ENCODE data around the gene CLEC16A. TPM values are rescaled to one million over a fixed set of nuclear protein-coding genes. Genes with fewer than 3 reads are reported as not detected.

The CLEC16A gene
- total and polyA plus RNA-seq, 2 experiments from 2014 or later, result 9.9 to 24.1 TPM

- Mint-ChIP-seq H3K9me3 (no peaks in the 10 kb centered on the region), H3K36me3 (ENCODE audit: low read depth) (no peaks in the 10 kb centered on the region), H3K27me3 (ENCODE audit: insufficient read depth, low read depth, poor library complexity) (peaks cover 11% of the 10 kb centered on the region), H3K4me1 (peaks cover 25% of the 10 kb centered on the region), H3K27ac (0 out of 2 replicates have a peak overlapping the region, but pooled peaks have one; percentile 48), H3K4me3 (no peak overlapping the region)
- Histone ChIP-seq H3K27ac (ENCODE audit: low read depth) (no peak overlapping the region; the same call in 1 of the 2 replicates), H3K4me1 (ENCODE audit: insufficient read depth) (peaks cover 9% of the 10 kb centered on the region; the same call in 1 of the 2 replicates), H3K4me3 (no peak overlapping the region), H4K20me1 (replicated peaks; ENCODE audit: insufficient read depth) (no peaks in the 10 kb centered on the region), H2AFZ (no peak overlapping the region), H3K4me2 (peak overlapping the region; percentile 48; the same call in 1 of the 2 replicates), H3K27me3 (ENCODE audit: insufficient read depth) (no peaks in the 10 kb centered on the region), H3K9me2 (ENCODE audit: insufficient read depth) (no peaks in the 10 kb centered on the region), H3F3A (replicated peaks; ENCODE audit: low read depth) (no peaks in the 10 kb centered on the region), H3K79me2 (replicated peaks; ENCODE audit: insufficient read depth) (no peaks in the 10 kb centered on the region), H3K36me3 (ENCODE audit: insufficient read depth) (no peaks in the 10 kb centered on the region)
- no peak for TF ChIP-seq EZH2 (IDR thresholded peaks at IDR 0.05; ENCODE audit: low read depth, unreplicated experiment)
- TF ChIP-seq CTCF (conservative IDR thresholded peaks at IDR 0.05; ENCODE audit: low read depth in 2 of 2), result peak in 1 of 2 experiments; percentile 35; a peak in 1 of 4 replicates
- DNase-seq (ENCODE audit: low spot score) (peak; percentile 56), ATAC-seq (peak; percentile 69)
Measured at GRCh38 chr16:11183035-11183812, 238.9 kb downstream of the CLEC16A start.

GRCh38 chr16:11183951-11184350 is 239.6 kb downstream of the CLEC16A start:
- no peak overlapping the region for H3K4me2 ChIP-seq
- no peak overlapping the region for H3K4me3 ChIP-seq
- H3F3A ChIP-seq (replicated peaks; ENCODE audit: low read depth), result no peaks in the 10 kb centered on the region
- H2AFZ ChIP-seq, result no peak overlapping the region
- H3K79me2 ChIP-seq (replicated peaks; ENCODE audit: insufficient read depth), result no peaks in the 10 kb centered on the region
- peaks cover 9% of the 10 kb centered on the region; the same call in 1 of the 2 replicates for H3K4me1 ChIP-seq (ENCODE audit: insufficient read depth)
- Mint-ChIP-seq H3K4me1 (peaks cover 25% of the 10 kb centered on the region), H3K4me3 (no peak overlapping the region), H3K27me3 (ENCODE audit: insufficient read depth, low read depth, poor library complexity) (peaks cover 11% of the 10 kb centered on the region), H3K9me3 (no peaks in the 10 kb centered on the region), H3K27ac (0 out of 2 replicates have a peak overlapping the region, but pooled peaks have one; percentile 48), H3K36me3 (ENCODE audit: low read depth) (no peaks in the 10 kb centered on the region)
- H3K27ac ChIP-seq (ENCODE audit: low read depth), result no peak overlapping the region
- no peaks in the 10 kb centered on the region for H3K36me3 ChIP-seq (ENCODE audit: insufficient read depth)
- H4K20me1 ChIP-seq (replicated peaks; ENCODE audit: insufficient read depth), result no peaks in the 10 kb centered on the region
- TF ChIP-seq ZNF331 (CRISPR knock-in tag; IDR thresholded peaks at IDR 0.05; ENCODE audit: low read depth) (no peak), CTCF (conservative IDR thresholded peaks at IDR 0.05; ENCODE audit: low read depth in 2 of 2) (0 out of 4 replicates have a peak, but pooled peaks of 1 of the 2 experiments have one; percentile 11)
- ATAC-seq, result 0 out of 3 replicates have a peak, but pooled peaks have one; percentile 6
- no peaks in the 10 kb centered on the region for H3K9me2 ChIP-seq (ENCODE audit: insufficient read depth)
- H3K27me3 ChIP-seq (ENCODE audit: insufficient read depth), result no peaks in the 10 kb centered on the region
- DNase-seq (ENCODE audit: low spot score), result no peak

Measured in GM23338 (cell line).